HG03097 (cell line): ENCODE results near the gene NDUFB3.

ENCODE experiments used
- ATAC-seq: cut with Tn5 transposase; IDR thresholded peaks from one replicate; pipeline ENCODE4 v1.9.1; 2021; ENCODE audit not compliant: unreplicated experiment, low FRiP score

Gene NDUFB3

GRCh38 chr2:201127152-201127511, 55.3 kb downstream of the NDUFB3 start:
- no peak for ATAC-seq

- ATAC-seq = no peak
Measured at GRCh38 chr2:201127570-201127969, 55.8 kb downstream of the NDUFB3 start.

- ATAC-seq = no peak
Measured at GRCh38 chr2:201128033-201128432, 56.2 kb downstream of the NDUFB3 start.

- ATAC-seq = no peak
Measured at GRCh38 chr2:201128933-201129505, 57.2 kb downstream of the NDUFB3 start.

- ATAC-seq = no peak
Measured at GRCh38 chr2:201130524-201131186, 58.9 kb downstream of the NDUFB3 start.

- ATAC-seq = no peak
Measured at GRCh38 chr2:201132518-201132917, 60.7 kb downstream of the NDUFB3 start.
